Astrocyte (in vitro differentiated cells and primary cell): ENCODE measurements around the gene DENND4C. TPM values are rescaled to one million over a fixed set of nuclear protein-coding genes. Genes with fewer than 3 reads are reported as not detected.

Experiments used
- DNase-seq: peaks from one replicate; pipeline ENCODE4 v3.0.0-alpha.2; 2010; ENCODE audit warnings: low read depth
- FAIRE-seq: peaks from 2 replicates; lab custom pipeline; 2011; peaks lifted over from hg19 to GRCh38; lab: Jason Lieb, UNC
- H2AFZ ChIP-seq: 2 replicates; pipeline ENCODE4 v1.6.0; 2012; ENCODE audit warnings: low read depth, low read length, inconsistent platforms
- H3K27ac ChIP-seq: 2 replicates; pipeline ENCODE4 v1.5.1; 2011; ENCODE audit warnings: low read depth, low read length, inconsistent platforms
- H3K27me3 ChIP-seq: 2 replicates; pipeline ENCODE4 v1.6.0; 2011; ENCODE audit warnings: low read length, inconsistent platforms; ENCODE audit not compliant: insufficient read depth
- H3K36me3 ChIP-seq: 2 replicates; pipeline ENCODE4 v1.5.1; 2011; ENCODE audit warnings: low read length, inconsistent platforms; ENCODE audit not compliant: insufficient read depth
- H3K4me1 ChIP-seq: 2 replicates; pipeline ENCODE4 v1.5.1; 2011; ENCODE audit warnings: low read length, inconsistent platforms; ENCODE audit not compliant: insufficient read depth
- H3K4me2 ChIP-seq: 2 replicates; pipeline ENCODE4 v1.6.0; 2012; ENCODE audit warnings: low read length, inconsistent platforms
- H3K4me3 ChIP-seq: 2 replicates; pipeline ENCODE4 v1.5.1; 2011; ENCODE audit warnings: low read depth, mild to moderate bottlenecking, low read length, inconsistent platforms; ENCODE audit not compliant: insufficient read depth
- H3K79me2 ChIP-seq: 2 replicates; pipeline ENCODE4 v1.6.0; 2012; ENCODE audit warnings: mild to moderate bottlenecking, low read length, inconsistent platforms; ENCODE audit not compliant: insufficient read depth
- H3K9ac ChIP-seq: 2 replicates; pipeline ENCODE4 v1.6.0; 2012; ENCODE audit warnings: mild to moderate bottlenecking, low read length, inconsistent platforms
- H3K9me3 ChIP-seq: 2 replicates; pipeline ENCODE4 v1.5.1; 2012; ENCODE audit warnings: low read depth, mild to moderate bottlenecking, low read length, inconsistent platforms; ENCODE audit not compliant: insufficient read depth
- H4K20me1 ChIP-seq: 2 replicates; pipeline ENCODE4 v1.6.0; 2012; ENCODE audit warnings: low read length, inconsistent platforms; ENCODE audit not compliant: insufficient read depth
- H3K27ac Mint-ChIP-seq: one replicate; pipeline ENCODE4 v1.8.0; 2021; ENCODE audit warnings: mild to moderate bottlenecking, mixed read lengths; ENCODE audit not compliant: unreplicated experiment
- H3K27me3 Mint-ChIP-seq: one replicate; pipeline ENCODE4 v1.8.0; 2021; ENCODE audit warnings: low read depth, mixed read lengths; ENCODE audit not compliant: unreplicated experiment
- H3K36me3 Mint-ChIP-seq: one replicate; pipeline ENCODE4 v1.8.0; 2021; ENCODE audit warnings: low read depth, mixed read lengths; ENCODE audit not compliant: unreplicated experiment
- H3K4me1 Mint-ChIP-seq: one replicate; pipeline ENCODE4 v1.8.0; 2021; ENCODE audit warnings: low read depth, mixed read lengths; ENCODE audit not compliant: unreplicated experiment
- H3K4me3 Mint-ChIP-seq: one replicate; pipeline ENCODE4 v1.8.0; 2021; ENCODE audit warnings: mild to moderate bottlenecking, moderate library complexity, mixed read lengths; ENCODE audit not compliant: unreplicated experiment
- H3K9me3 Mint-ChIP-seq: one replicate; pipeline ENCODE4 v1.8.0; 2021; ENCODE audit warnings: mild to moderate bottlenecking, mixed read lengths; ENCODE audit not compliant: unreplicated experiment
- CTCF ChIP-seq: IDR thresholded peaks from 2 replicates; pipeline ENCODE4 v1.5.1; 2011; ENCODE audit warnings: low read depth, mild to moderate bottlenecking, inconsistent platforms, low read length, moderate library complexity; ENCODE audit not compliant: insufficient read depth
- EZH2 ChIP-seq: IDR thresholded peaks from 2 replicates; pipeline ENCODE4 v1.6.1; 2012; ENCODE audit warnings: mild to moderate bottlenecking, low read length, inconsistent platforms; ENCODE audit not compliant: insufficient read depth
- total RNA-seq: library from RNA; stranded (reverse); gene quantifications from 2 replicates; pipeline ENCODE4 v1.2.1, GENCODE V29; 2021

Gene DENND4C
- total RNA-seq, 1 donor from 2014 or later, result 19.6 TPM

- H3K4me2 ChIP-seq, result no peak overlapping the region
- DNase-seq (no peak), FAIRE-seq (no peak)
- H4K20me1 ChIP-seq, result peaks cover 61% of the 10 kb centered on the region
- H3K4me1 ChIP-seq, result no peaks in the 10 kb centered on the region
- TF ChIP-seq CTCF (no peak), EZH2 (no peak)
- Mint-ChIP-seq H3K9me3 (no peaks in the 10 kb centered on the region), H3K4me1 (no peaks in the 10 kb centered on the region), H3K4me3 (no peak overlapping the region), H3K36me3 (no peaks in the 10 kb centered on the region), H3K27ac (no peak overlapping the region), H3K27me3 (no peaks in the 10 kb centered on the region)
- no peak overlapping the region for H2AFZ ChIP-seq
- no peaks in the 10 kb centered on the region for H3K36me3 ChIP-seq
- no peaks in the 10 kb centered on the region for H3K27me3 ChIP-seq
- H3K9me3 ChIP-seq, result no peaks in the 10 kb centered on the region
- no peak overlapping the region for H3K4me3 ChIP-seq
- H3K9ac ChIP-seq, result no peak overlapping the region
- no peak overlapping the region for H3K27ac ChIP-seq
- peaks cover 82% of the 10 kb centered on the region for H3K79me2 ChIP-seq
These were observed 9.5 kb downstream of the DENND4C start for GRCh38 chr9:19239955-19240354.

GRCh38 chr9:19241728-19242127 is 11.2 kb downstream of the DENND4C start:
- no peaks in the 10 kb centered on the region for H3K27me3 ChIP-seq
- no peak for FAIRE-seq
- H3K4me1 ChIP-seq, result no peaks in the 10 kb centered on the region
- Mint-ChIP-seq H3K9me3 (no peaks in the 10 kb centered on the region), H3K4me1 (no peaks in the 10 kb centered on the region), H3K27me3 (no peaks in the 10 kb centered on the region), H3K4me3 (no peak overlapping the region), H3K36me3 (no peaks in the 10 kb centered on the region), H3K27ac (no peak overlapping the region)
- H3K9me3 ChIP-seq, result no peaks in the 10 kb centered on the region
- H3K27ac ChIP-seq, result no peak overlapping the region
- no peak for DNase-seq
- H3K4me2 ChIP-seq, result no peak overlapping the region
- TF ChIP-seq CTCF, result no peak
- no peak for TF ChIP-seq EZH2
- no peak overlapping the region for H2AFZ ChIP-seq
- H3K9ac ChIP-seq, result no peak overlapping the region
- no peak overlapping the region for H3K4me3 ChIP-seq
- H4K20me1 ChIP-seq, result peaks cover 56% of the 10 kb centered on the region
- H3K79me2 ChIP-seq, result peaks cover 71% of the 10 kb centered on the region
- no peaks in the 10 kb centered on the region for H3K36me3 ChIP-seq

GRCh38 chr9:19243366-19244033 is 13.0 kb downstream of the DENND4C start:
- Histone ChIP-seq H3K79me2 (peaks cover 78% of the 10 kb centered on the region), H3K4me3 (no peak overlapping the region), H4K20me1 (peaks cover 68% of the 10 kb centered on the region), H3K4me1 (no peaks in the 10 kb centered on the region), H3K36me3 (no peaks in the 10 kb centered on the region), H3K27me3 (no peaks in the 10 kb centered on the region), H2AFZ (no peak overlapping the region), H3K4me2 (no peak overlapping the region), H3K27ac (no peak overlapping the region), H3K9ac (no peak overlapping the region), H3K9me3 (no peaks in the 10 kb centered on the region)
- H3K4me1 Mint-ChIP-seq, result no peaks in the 10 kb centered on the region
- FAIRE-seq (no peak), DNase-seq (no peak)
- no peak overlapping the region for H3K4me3 Mint-ChIP-seq
- no peaks in the 10 kb centered on the region for H3K27me3 Mint-ChIP-seq
- H3K27ac Mint-ChIP-seq, result no peak overlapping the region
- TF ChIP-seq EZH2 (no peak), CTCF (no peak)
- H3K9me3 Mint-ChIP-seq, result no peaks in the 10 kb centered on the region
- H3K36me3 Mint-ChIP-seq, result no peaks in the 10 kb centered on the region
